T-helper 2 cell treated with Interferon-gamma antibody and Interleukin-4, amounts not matched to agents 100 ng/mL and 5 ng/mL, for 36 hours (primary cell): ENCODE measurements around the gene NDUFC2. TPM values are rescaled to one million over a fixed set of nuclear protein-coding genes. Genes with fewer than 3 reads are reported as not detected.
"Not testable (repeated sequence)": the region's sequence is repeated elsewhere in the genome, so short reads cannot be mapped to it uniquely, and the experiment has no call there.

Source experiments
- intact Hi-C: fragments of 100-400 bp; cut with micrococcal nuclease; formaldehyde crosslinking; loops from one replicate; pipeline ENCODE4 v1.15.1; 2023
- total RNA-seq: library from RNA; stranded (reverse); gene quantifications from 2 replicates; pipeline ENCODE4 v1.2.3, GENCODE V29; 2022

The NDUFC2 gene
- 198 and 207 TPM in 2 replicates for total RNA-seq

GRCh38 chr11:78079232-78080083 lies at the start of gene NDUFC2:
Gene NDUFC2, minus strand, starts transcription at chr11:78079862. Its CDS starts 118 bp downstream, at chr11:78079744.
- intact Hi-C loops, result loop anchor here (1.0 to 5.0 kb wide), 6 partner anchors 60 to 483 kb away; partner anchors contain the start of genes ALG8, GAB2, KCTD21 and USP35

GRCh38 chr11:78127403-78127802 lies 47.7 kb upstream of the NDUFC2 start:
- intact Hi-C loops, result no loop called here

- intact Hi-C loops, result no loop called here
Measured at GRCh38 chr11:78112582-78113275, 33.1 kb upstream of the NDUFC2 start.

GRCh38 chr11:78111298-78111697 lies 31.6 kb upstream of the NDUFC2 start:
- intact Hi-C loops, result no loop called here

- intact Hi-C loops, result no loop called here
Measured at GRCh38 chr11:78110830-78111229, 31.2 kb upstream of the NDUFC2 start.

- intact Hi-C loops, result no loop called here
Measured at GRCh38 chr11:78110351-78110750, 30.7 kb upstream of the NDUFC2 start.

GRCh38 chr11:78109081-78110015 lies 29.7 kb upstream of the NDUFC2 start:
- intact Hi-C loops, result no loop called here

GRCh38 chr11:78100676-78101472 lies 21.2 kb upstream of the NDUFC2 start:
- intact Hi-C loops, result no loop called here

GRCh38 chr11:78100261-78100660 lies 20.6 kb upstream of the NDUFC2 start:
- intact Hi-C loops, result no loop called here

GRCh38 chr11:78099666-78100065 lies 20.0 kb upstream of the NDUFC2 start:
- intact Hi-C loops, result no loop called here

GRCh38 chr11:78097666-78098385 lies 18.2 kb upstream of the NDUFC2 start:
- intact Hi-C loops, result no loop called here

- intact Hi-C loops, result no loop called here
Measured at GRCh38 chr11:78094250-78094649, 14.6 kb upstream of the NDUFC2 start.

GRCh38 chr11:78086521-78087074 lies 6.9 kb upstream of the NDUFC2 start:
- intact Hi-C loops, result not testable (repeated sequence)

GRCh38 chr11:78085972-78086371 lies 6.3 kb upstream of the NDUFC2 start:
- intact Hi-C loops, result no loop called here

- intact Hi-C loops, result not testable (repeated sequence)
Measured at GRCh38 chr11:78084506-78084905, 4.8 kb upstream of the NDUFC2 start.

- intact Hi-C loops, result no loop called here
Measured at GRCh38 chr11:78083021-78083420, 3.4 kb upstream of the NDUFC2 start.

- intact Hi-C loops, result no loop called here
Measured at GRCh38 chr11:78082146-78082545, 2.5 kb upstream of the NDUFC2 start.

GRCh38 chr11:78081583-78081982 lies 1.9 kb upstream of the NDUFC2 start:
- intact Hi-C loops, result no loop called here

- intact Hi-C loops, result no loop called here
Measured at GRCh38 chr11:78080818-78081495, 1.3 kb upstream of the NDUFC2 start.
